D721Med (cell line): ENCODE measurements around the gene PPFIBP2.

Experiments
- DNase-seq: peaks from one replicate; pipeline ENCODE4 v3.0.0; 2011; ENCODE audit warnings: low spot score; ENCODE audit not compliant: insufficient read length
- FAIRE-seq: peaks from 2 replicates; lab custom pipeline; 2011; peaks lifted over from hg19 to GRCh38; lab: Jason Lieb, UNC
- CTCF ChIP-seq: IDR thresholded peaks from 2 replicates; pipeline ENCODE4 v1.5.1; 2012; ENCODE audit warnings: mild to moderate bottlenecking, control low read depth; ENCODE audit not compliant: insufficient read depth; ENCODE audit errors: missing control alignments

Gene PPFIBP2

GRCh38 chr11:7559398-7560283 is 45.8 kb downstream of the PPFIBP2 start:
- no peak for TF ChIP-seq CTCF
- FAIRE-seq: no peak
- no peak for DNase-seq

- TF ChIP-seq CTCF: no peak
- no peak for FAIRE-seq
- no peak for DNase-seq
Measured at GRCh38 chr11:7561562-7561961, 47.8 kb downstream of the PPFIBP2 start.

- DNase-seq: no peak
- no peak for FAIRE-seq
Measured at GRCh38 chr11:7563281-7563680, 49.5 kb downstream of the PPFIBP2 start.

GRCh38 chr11:7564803-7565202 is 51.0 kb downstream of the PPFIBP2 start:
- TF ChIP-seq CTCF: no peak
- no peak for FAIRE-seq
- no peak for DNase-seq

More at GRCh38 chr11:7563281-7563680, 49.5 kb downstream of the PPFIBP2 start:
- TF ChIP-seq CTCF: no peak

GRCh38 chr11:7567311-7567710 is 53.5 kb downstream of the PPFIBP2 start:
- TF ChIP-seq CTCF: no peak
- DNase-seq (no peak), FAIRE-seq (no peak)

GRCh38 chr11:7569044-7569443 is 55.2 kb downstream of the PPFIBP2 start:
- TF ChIP-seq CTCF: no peak
- DNase-seq (no peak), FAIRE-seq (no peak)

GRCh38 chr11:7570241-7570640 is 56.4 kb downstream of the PPFIBP2 start:
- FAIRE-seq (no peak), DNase-seq (no peak)
- no peak for TF ChIP-seq CTCF
